DOHH2 (cell line): ENCODE results near the gene KLHDC9.

Experiments used
- H3F3A ChIP-seq: fragments of 200-600 bp; sonication (generic), shearing (Covaris generic); 2 replicates; pipeline ENCODE4 v1.6.0; 2016; ENCODE audit warnings: antibody characterized with exemption, mild to moderate bottlenecking; ENCODE audit not compliant: control insufficient read depth, insufficient read depth
- H3K27ac ChIP-seq: fragments of 200-600 bp; sonication (generic); 2 replicates; pipeline ENCODE4 v1.5.1; 2014; ENCODE audit warnings: low read depth, mild to moderate bottlenecking, low read length, moderate library complexity
- H3K27me3 ChIP-seq: fragments of 200-600 bp; sonication (generic); 2 replicates; pipeline ENCODE4 v1.6.1; 2014; ENCODE audit warnings: mild to moderate bottlenecking, low read length, mixed read lengths; ENCODE audit not compliant: control insufficient read depth
- H3K36me3 ChIP-seq: fragments of 200-600 bp; sonication (generic); 2 replicates; pipeline ENCODE4 v1.6.1; 2014; ENCODE audit warnings: mild to moderate bottlenecking, low read length, moderate library complexity, mixed read lengths; ENCODE audit not compliant: control insufficient read depth
- H3K4me1 ChIP-seq: fragments of 200-600 bp; sonication (generic); 2 replicates; pipeline ENCODE4 v1.6.1; 2014; ENCODE audit warnings: mild to moderate bottlenecking, low read length, mixed read lengths; ENCODE audit not compliant: control insufficient read depth
- H3K4me2 ChIP-seq: fragments of 200-600 bp; sonication (generic); 2 replicates; pipeline ENCODE4 v1.6.0; 2014; ENCODE audit warnings: mild to moderate bottlenecking, low read length, moderate library complexity
- H3K4me3 ChIP-seq: fragments of 200-600 bp; sonication (generic); 2 replicates; pipeline ENCODE4 v1.5.1; 2014; ENCODE audit warnings: mild to moderate bottlenecking, low read length, mixed read lengths
- H3K79me2 ChIP-seq: fragments of 200-600 bp; sonication (generic); 2 replicates; pipeline ENCODE4 v1.6.1; 2014; ENCODE audit warnings: mild to moderate bottlenecking, low read length, mixed read lengths; ENCODE audit not compliant: control insufficient read depth
- H3K9me2 ChIP-seq: fragments of 200-600 bp; sonication (generic); replicated peaks from 2 replicates; pipeline ENCODE4 v1.6.1; 2014; ENCODE audit warnings: mild to moderate bottlenecking, low read length, mixed read lengths; ENCODE audit not compliant: control insufficient read depth
- H3K9me3 ChIP-seq: fragments of 200-600 bp; sonication (generic); 2 replicates; pipeline ENCODE4 v1.6.1; 2014; ENCODE audit warnings: antibody characterized with exemption, low read length, mixed read lengths; ENCODE audit not compliant: control insufficient read depth, insufficient read depth
- H4K20me1 ChIP-seq: fragments of 200-600 bp; sonication (generic); 2 replicates; pipeline ENCODE4 v1.6.0; 2014; ENCODE audit warnings: low read depth, mild to moderate bottlenecking, antibody characterized with exemption, low read length, moderate library complexity; ENCODE audit not compliant: control insufficient read depth, insufficient read depth
- EZH2phosphoT487 ChIP-seq: fragments of 200-600 bp; sonication (generic); IDR thresholded peaks from 2 replicates; pipeline ENCODE4 v1.6.1; 2017; ENCODE audit warnings: borderline replicate concordance, mild to moderate bottlenecking, antibody characterized with exemption, low read length, moderate library complexity, mixed read lengths
- TF ChIP-seq, protein P1 (sequence below): fragments of 200-600 bp; sonication (generic); IDR thresholded peaks from one replicate; pipeline ENCODE4 v1.5.1; 2014; ENCODE audit warnings: antibody characterized with exemption, mild to moderate bottlenecking, low read depth, low read length; ENCODE audit not compliant: poor library complexity, severe bottlenecking

The KLHDC9 gene

DNA sequence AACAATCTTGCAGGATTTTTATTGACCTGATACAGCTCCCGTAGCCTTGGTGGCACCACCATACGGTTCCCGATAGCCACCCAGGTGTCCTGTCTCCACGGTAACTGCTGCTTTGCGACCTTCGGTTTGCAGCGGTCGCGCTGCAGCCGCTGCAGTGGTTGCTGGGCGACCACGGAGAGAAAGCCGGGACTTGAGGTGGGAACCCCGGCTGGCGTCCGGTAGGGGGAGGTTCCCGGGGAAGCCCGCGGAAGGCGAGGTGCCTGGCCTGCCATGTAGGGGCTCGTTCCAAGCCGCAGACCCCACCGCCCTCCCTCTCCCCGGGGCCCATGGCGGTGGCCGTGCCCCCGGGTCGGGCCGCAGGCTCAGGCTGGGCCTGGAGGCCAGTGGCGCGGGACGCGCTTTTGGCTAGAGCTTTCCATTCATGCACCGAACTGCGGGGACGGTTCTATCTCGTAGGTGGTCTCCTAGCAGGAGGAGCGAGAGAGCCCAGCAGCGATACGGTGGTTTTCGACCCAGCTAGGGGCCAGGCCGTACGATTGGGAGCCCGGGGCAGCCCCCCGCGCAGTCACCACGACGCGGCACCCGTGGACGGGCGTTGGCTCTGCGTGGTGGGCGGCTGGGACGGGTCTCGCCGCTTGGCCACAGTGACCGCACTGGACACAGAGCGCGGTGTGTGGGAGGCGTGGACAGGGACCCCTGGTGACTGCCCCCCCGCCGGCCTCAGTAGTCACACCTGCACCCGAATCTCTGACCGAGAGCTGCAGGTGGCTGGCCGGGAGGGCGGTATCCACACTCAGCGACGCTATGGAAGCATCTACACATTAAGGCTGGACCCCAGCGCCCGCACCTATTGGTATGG, at the start of gene KLHDC9:
Gene KLHDC9, plus strand, starts transcription at position 152 of the 859 bp plus-strand sequence. Its CDS starts 175 bp downstream, at position 327.
- no peak within 1 kb of the TSS for H3K27ac ChIP-seq
- H3K36me3 ChIP-seq = peaks cover 29% of the 10 kb centered on the region
- H3K9me2 ChIP-seq = no peaks in the 10 kb centered on the region
- peak within 1 kb of the TSS; percentile 89 for H3K4me2 ChIP-seq
- no peaks in the 10 kb centered on the region for H4K20me1 ChIP-seq
- no peaks in the 10 kb centered on the region for H3K27me3 ChIP-seq
- no peak for TF ChIP-seq EZH2phosphoT487
- TF ChIP-seq, protein P1, sequence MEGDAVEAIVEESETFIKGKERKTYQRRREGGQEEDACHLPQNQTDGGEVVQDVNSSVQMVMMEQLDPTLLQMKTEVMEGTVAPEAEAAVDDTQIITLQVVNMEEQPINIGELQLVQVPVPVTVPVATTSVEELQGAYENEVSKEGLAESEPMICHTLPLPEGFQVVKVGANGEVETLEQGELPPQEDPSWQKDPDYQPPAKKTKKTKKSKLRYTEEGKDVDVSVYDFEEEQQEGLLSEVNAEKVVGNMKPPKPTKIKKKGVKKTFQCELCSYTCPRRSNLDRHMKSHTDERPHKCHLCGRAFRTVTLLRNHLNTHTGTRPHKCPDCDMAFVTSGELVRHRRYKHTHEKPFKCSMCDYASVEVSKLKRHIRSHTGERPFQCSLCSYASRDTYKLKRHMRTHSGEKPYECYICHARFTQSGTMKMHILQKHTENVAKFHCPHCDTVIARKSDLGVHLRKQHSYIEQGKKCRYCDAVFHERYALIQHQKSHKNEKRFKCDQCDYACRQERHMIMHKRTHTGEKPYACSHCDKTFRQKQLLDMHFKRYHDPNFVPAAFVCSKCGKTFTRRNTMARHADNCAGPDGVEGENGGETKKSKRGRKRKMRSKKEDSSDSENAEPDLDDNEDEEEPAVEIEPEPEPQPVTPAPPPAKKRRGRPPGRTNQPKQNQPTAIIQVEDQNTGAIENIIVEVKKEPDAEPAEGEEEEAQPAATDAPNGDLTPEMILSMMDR = no peak
- peak within 1 kb of the TSS; percentile 68 for H3K4me3 ChIP-seq
- H3K79me2 ChIP-seq = peaks cover 4% of the 10 kb centered on the region; the same call in 1 of the 2 replicates
- H3F3A ChIP-seq = peaks cover 21% of the 10 kb centered on the region
- peaks cover 24% of the 10 kb centered on the region for H3K4me1 ChIP-seq
- no peaks in the 10 kb centered on the region for H3K9me3 ChIP-seq

- H3K4me1 ChIP-seq = peaks cover 36% of the 10 kb centered on the region
- H4K20me1 ChIP-seq = peaks cover 4% of the 10 kb centered on the region; the same call in 1 of the 2 replicates
- no peaks in the 10 kb centered on the region for H3K9me2 ChIP-seq
- no peaks in the 10 kb centered on the region for H3K27me3 ChIP-seq
- peaks cover 21% of the 10 kb centered on the region for H3F3A ChIP-seq
- no peak overlapping the region for H3K4me2 ChIP-seq
- no peaks in the 10 kb centered on the region for H3K9me3 ChIP-seq
- peaks cover 91% of the 10 kb centered on the region for H3K36me3 ChIP-seq
- H3K4me3 ChIP-seq = no peak overlapping the region
- peaks cover 16% of the 10 kb centered on the region for H3K79me2 ChIP-seq
- TF ChIP-seq, protein P1 = no peak
- TF ChIP-seq EZH2phosphoT487 = no peak
- H3K27ac ChIP-seq = peak overlapping the region; percentile 7; the same call in 1 of the 2 replicates
These were observed 49.0 kb upstream of the KLHDC9 start for GRCh38 chr1:161048949-161049722.

DNA sequence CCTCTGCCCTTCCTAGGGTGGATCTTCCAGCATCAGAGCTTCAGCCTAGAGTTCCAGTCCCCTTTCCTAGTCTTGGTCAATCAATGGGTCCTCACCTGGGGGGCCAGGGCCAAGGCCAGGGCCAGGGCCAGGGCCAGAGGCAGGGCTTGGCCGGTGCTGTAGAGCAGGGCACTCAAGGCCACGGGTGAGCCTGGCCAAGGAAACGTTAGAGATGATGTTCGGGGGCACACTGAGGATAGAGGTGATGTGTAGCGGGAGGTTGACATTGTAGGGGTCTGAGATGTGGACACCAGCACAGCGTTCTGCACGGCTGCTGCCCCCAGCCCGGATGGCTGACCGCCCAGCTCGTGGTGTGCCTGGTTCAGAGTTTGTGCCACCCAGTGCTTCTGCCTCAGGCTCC, 46.9 kb upstream of the KLHDC9 start:
- Histone ChIP-seq H3K79me2 (peaks cover 3% of the 10 kb centered on the region), H3K4me1 (peaks cover 29% of the 10 kb centered on the region), H4K20me1 (no peaks in the 10 kb centered on the region), H3K36me3 (peaks cover 91% of the 10 kb centered on the region), H3K9me3 (no peaks in the 10 kb centered on the region), H3K27me3 (no peaks in the 10 kb centered on the region), H3K4me2 (no peak overlapping the region), H3K9me2 (no peaks in the 10 kb centered on the region), H3K27ac (no peak overlapping the region), H3K4me3 (no peak overlapping the region), H3F3A (peaks cover 14% of the 10 kb centered on the region)
- TF ChIP-seq, protein P1 = no peak
- no peak for TF ChIP-seq EZH2phosphoT487
